GM18868 (cell line): ENCODE measurements around the gene CROCC2.

Source experiments
- ATAC-seq: cut with Tn5 transposase; IDR thresholded peaks from one replicate; pipeline ENCODE4 v1.9.1; 2021; ENCODE audit warnings: mild to moderate bottlenecking, moderate library complexity; ENCODE audit not compliant: unreplicated experiment

The CROCC2 gene

DNA sequence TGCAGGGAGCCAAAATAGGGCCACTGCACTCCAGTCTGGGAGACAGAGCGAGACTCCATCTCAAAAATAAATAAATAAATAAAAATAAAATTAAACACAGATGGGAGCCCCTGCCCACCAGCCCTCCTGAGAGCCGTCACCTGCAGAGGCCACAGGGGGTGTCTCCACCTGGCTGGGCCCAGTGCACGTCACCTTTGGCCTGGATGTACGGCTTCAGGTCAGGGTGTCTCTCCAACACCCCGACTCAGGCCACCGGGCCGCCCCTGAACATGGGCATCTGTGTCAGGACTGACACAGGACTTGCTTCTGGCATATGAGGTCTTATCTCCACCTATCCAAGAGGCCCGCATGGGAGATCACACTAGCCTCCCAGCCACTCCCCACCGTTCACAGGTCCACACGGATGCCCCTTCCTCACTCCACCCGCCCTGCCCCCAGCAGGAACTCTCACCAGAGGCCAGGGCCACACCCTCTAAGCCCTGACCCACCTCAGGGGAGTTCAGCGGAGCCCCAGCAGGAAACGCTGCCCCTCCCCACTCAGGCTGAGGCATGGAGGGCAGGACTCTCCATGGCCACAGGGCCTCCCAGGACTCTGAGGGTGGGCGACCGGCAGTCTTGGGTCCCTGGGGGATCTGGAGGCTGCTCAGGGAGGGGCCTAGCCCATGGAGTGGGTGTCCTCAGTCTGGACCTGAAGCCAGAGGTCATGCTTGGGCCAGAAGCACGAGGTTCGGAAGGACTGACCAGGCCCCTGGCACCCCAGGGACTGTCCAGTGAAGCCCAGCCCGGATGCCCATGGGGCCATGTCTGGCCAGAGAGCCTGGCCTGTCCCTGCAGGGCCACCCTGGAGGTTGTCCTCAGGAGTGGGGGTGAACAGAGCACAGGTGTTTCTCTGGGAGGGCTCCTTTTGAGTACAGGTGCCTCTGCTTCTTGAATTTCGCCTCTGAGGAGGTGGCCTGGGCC, 1.6 kb upstream of the CROCC2 start:
- no peak for ATAC-seq

GRCh38 chr2:240905176-240905781, 857 bp upstream of the CROCC2 start:
- ATAC-seq: no peak

DNA sequence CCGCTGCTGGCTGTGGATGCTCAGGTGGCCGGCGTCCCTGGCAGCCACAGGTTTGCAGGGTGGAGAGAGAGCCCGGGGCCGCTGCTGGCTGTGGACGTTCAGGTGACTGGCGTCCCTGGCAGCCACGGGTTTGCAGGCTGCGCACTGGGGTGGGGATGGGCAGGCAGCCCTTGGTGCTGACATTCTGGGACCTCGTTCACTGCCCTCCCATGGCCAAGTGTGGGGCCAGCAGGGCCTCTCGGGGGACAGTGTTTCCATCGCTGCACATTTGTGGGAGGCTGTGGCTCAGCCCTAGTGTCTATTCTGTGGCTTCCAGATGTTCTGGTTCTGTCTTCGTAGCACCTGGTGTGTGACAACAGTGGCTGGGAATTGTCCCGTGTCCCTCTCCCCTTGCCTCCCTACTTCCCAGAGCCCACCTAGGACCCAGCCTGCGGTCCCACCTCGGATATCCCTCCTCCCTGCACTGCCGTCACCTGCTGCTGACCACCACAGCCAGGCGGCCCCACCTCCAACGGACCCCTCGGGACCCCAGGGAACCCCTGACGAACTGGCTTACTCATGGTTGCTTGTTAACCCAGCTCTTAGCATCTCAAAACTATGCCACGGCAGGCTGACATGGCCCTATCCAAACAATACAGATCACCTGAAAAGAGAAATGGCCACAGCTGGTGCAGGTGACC, 915 bp downstream of the CROCC2 start:
- no peak for ATAC-seq

- no peak for ATAC-seq
Measured at GRCh38 chr2:240909216-240909974, 3.3 kb downstream of the CROCC2 start.

DNA sequence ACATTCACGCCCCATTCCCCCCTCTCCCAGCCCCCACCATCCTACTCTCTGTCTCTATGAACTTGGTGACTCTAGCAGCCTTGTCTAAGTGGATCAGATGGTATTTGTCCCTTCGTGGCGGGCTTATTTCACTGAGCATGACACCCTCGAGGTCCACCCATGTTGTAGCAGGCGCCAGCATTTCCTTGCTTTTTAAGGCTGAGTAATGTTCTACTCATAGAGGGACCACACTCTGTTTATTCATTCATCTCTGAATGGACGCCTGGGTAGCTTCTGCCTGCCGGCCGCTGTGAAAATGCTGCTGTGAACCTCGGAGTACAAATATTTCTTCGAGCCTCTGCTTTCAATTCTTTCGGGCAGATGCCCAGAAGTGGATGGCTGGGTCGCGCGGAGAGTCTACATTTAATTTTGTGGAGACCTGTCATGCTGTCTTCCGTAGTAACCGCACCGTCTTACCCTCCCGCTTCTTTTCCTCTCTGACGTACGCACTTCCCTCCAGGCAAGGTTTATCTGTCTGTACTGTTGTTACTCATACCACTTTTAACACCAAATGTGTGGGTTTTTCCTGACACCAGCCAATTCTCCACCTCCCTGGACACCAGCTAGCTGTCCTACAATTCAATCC, 5.6 kb downstream of the CROCC2 start:
- no peak for ATAC-seq

DNA sequence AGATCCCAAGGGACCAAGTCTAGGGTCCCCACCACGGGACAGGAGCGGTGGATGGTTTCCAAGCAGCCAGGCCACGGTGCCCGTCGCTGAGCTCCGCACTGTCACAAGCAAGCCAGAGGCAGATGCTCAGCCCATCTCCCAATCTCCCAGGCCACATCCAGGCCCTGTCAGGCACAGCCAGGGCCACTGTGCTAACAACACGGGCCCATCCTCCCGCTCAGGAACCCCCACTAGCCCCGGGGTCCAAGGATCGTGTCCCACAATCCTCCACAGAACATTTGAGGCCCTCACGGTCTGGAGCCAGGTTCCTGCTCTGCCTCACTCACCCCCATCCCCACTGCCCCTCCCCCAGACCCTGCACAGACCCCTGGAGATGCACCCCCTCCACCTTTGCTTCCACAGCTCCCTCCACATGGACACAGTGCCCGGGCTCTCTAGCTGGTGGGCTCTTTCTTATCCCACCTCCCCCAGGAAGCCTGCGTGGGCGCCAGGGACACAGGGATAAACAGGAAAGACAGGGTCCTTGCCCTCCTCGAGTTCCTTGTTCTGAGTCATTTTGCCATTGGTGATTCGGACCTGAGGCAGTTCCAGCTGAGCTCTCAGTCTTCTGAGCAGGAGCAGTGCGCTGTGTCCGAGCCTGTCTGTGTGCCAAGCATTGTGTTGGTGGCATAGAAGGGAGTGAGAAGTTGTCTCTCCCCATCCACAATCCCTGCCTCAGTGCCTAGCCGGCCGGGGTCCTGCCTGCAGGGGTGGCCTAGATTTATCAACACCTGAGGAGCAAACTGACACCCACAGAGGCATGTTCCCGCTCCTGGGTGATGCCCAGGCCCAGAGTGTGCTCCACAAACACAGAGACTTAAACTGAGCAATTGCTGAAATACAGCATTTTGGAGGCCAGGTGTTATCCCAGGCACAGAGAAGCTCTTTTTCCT, 7.0 kb downstream of the CROCC2 start:
- no peak for ATAC-seq

DNA sequence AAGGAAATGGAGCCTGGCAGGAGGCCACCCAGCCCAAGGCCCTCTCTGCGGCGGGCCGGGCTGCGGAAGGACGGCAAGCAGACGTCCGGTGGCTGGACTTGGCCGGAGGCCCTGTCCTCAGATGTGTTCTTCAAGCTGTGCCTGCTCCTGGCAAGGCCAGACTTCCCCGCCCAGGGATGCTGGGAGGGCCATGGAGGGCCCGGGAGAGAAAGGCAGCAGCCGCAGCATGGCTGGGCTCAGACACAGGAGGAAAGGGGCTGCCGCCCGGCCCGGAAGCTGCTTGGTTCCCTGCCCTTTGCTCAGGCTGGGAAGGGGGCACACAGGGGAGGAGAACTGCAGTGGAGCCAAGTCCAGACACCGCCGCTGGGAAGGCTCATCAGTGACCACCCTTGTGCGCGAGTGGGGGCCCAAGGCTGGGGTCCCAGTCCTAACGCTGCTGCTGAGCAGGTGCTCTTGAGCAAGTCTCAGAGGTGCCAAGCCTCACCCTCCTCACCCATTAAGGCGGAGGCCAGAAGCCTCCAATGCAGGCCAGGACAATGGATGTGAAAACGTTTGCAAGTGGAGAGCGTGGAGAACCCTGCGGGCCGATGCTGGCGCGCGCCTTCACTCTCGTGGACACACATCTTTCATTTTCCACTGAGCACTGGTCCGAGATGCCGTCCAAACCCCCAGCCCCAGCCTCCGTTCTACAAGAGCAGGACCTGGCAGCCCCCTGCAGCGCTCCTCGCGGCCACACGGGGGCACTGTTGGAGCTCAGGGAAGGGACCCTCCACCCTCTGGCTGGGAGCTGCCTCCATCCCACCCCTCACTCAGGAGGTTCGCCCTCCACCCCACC, 7.9 kb downstream of the CROCC2 start:
- no peak for ATAC-seq

GRCh38 chr2:240914645-240915525, 8.7 kb downstream of the CROCC2 start:
- no peak for ATAC-seq

- ATAC-seq: no peak
Measured at GRCh38 chr2:240915526-240916341, 9.6 kb downstream of the CROCC2 start.

GRCh38 chr2:240916571-240917008, 10.5 kb downstream of the CROCC2 start:
- ATAC-seq: no peak

GRCh38 chr2:240917009-240917683, 11.0 kb downstream of the CROCC2 start:
- no peak for ATAC-seq

DNA sequence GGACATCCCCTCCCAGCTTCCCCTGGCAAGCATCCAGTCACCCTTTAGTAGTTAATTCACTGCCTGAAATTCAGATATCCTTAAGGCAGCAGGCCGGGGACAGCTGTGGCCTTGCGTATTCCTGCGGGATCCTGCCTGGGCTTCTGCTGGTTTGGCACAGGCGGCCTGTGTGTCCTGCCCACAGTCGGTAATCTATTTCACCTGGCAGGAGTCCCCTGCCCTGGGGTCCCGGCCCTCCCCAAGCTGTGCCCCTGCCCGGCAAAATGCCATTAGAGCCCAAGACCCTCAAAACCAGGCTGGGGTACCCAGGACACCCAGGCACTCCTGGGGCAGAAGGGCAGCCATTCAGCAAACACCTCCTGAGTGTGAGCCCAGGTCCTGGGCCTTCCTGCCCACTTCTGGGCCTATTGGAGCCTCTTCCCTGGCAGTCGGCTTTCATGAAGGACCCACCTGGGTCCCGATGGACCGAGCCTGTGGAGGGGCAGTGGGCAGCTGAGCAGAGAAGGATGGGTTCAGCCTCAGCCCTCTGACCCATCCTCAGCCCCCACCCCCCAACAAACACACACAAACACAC, 11.6 kb downstream of the CROCC2 start:
- ATAC-seq: no peak

GRCh38 chr2:240918258-240919091, 12.3 kb downstream of the CROCC2 start:
- no peak for ATAC-seq

GRCh38 chr2:240919161-240919781, 13.1 kb downstream of the CROCC2 start:
- ATAC-seq: no peak
